HEK293 (cell line): Measurements from ENCODE around the gene USP21.

ENCODE experiments used
- CTCF ChIA-PET: fragments of 350-600 bp; formaldehyde crosslinking; extraction: SDS; loops from one replicate; lab custom pipeline; 2021; ENCODE audit warnings: antibody characterized with exemption; lab: Yijun Ruan, JAX
- POLR2A ChIA-PET: fragments of 300-600 bp; formaldehyde crosslinking; extraction: SDS; loops from one replicate; lab custom pipeline; 2020; ENCODE audit warnings: antibody characterized with exemption, inconsistent platforms; lab: Yijun Ruan, JAX
- H3K27ac ChIP-seq: fragments of 200-500 bp; sonication (Bioruptor generic); 2 replicates; pipeline ENCODE4 v1.5.1; 2014; ENCODE audit warnings: low read depth, low read length, control low read depth, inconsistent platforms; ENCODE audit errors: extremely low read depth
- H3K36me3 ChIP-seq, 2 experiments: fragments of 200-500 bp in 1 of 2; sonication (Bioruptor generic) in 1 of 2; 1 replicate in 1 of 2; 2 replicates in 1 of 2; pipeline ENCODE4 v1.5.1; 2014 to 2017; ENCODE audit warnings: inconsistent platforms in 2 of 2, low read length in 2 of 2; ENCODE audit not compliant: control insufficient read depth in 2 of 2, insufficient read depth in 1 of 2
- H3K4me1 ChIP-seq: fragments of 200-500 bp; sonication (Bioruptor generic); 2 replicates; pipeline ENCODE4 v1.5.1; 2014; ENCODE audit warnings: mild to moderate bottlenecking, low read length, inconsistent platforms; ENCODE audit not compliant: control insufficient read depth, insufficient read depth
- H3K4me3 ChIP-seq: 2 replicates; pipeline ENCODE4 v1.5.1; 2011; ENCODE audit warnings: low read depth, mild to moderate bottlenecking, control low read depth, low read length, moderate library complexity
- H3K9me3 ChIP-seq: fragments of 200-500 bp; sonication (Bioruptor generic); 2 replicates; pipeline ENCODE4 v1.5.1; 2014; ENCODE audit warnings: low read depth, low read length, inconsistent platforms; ENCODE audit not compliant: control insufficient read depth, insufficient read depth
- PRDM2 ChIP-seq: fragments of 450-650 bp; formaldehyde crosslinking; IDR thresholded peaks from 2 replicates; pipeline ENCODE4 v1.5.1; 2016; ENCODE audit warnings: missing biosample characterization, missing genetic modification characterization, borderline replicate concordance
- RBAK ChIP-seq: fragments of 450-650 bp; formaldehyde crosslinking; IDR thresholded peaks from 2 replicates; pipeline ENCODE4 v1.5.1; 2016; ENCODE audit warnings: missing biosample characterization, missing genetic modification characterization
- SP7 ChIP-seq: fragments of 450-650 bp; formaldehyde crosslinking; IDR thresholded peaks from 2 replicates; pipeline ENCODE4 v1.5.1; 2016; ENCODE audit warnings: missing biosample characterization, missing genetic modification characterization
- ZBTB21 ChIP-seq: fragments of 450-650 bp; formaldehyde crosslinking; IDR thresholded peaks from 2 replicates; pipeline ENCODE4 v1.5.1; 2017; ENCODE audit warnings: missing biosample characterization, missing genetic modification characterization
- ZNF138 ChIP-seq: fragments of 450-650 bp; formaldehyde crosslinking; IDR thresholded peaks from 2 replicates; pipeline ENCODE4 v1.5.1; 2016; ENCODE audit warnings: missing biosample characterization, missing genetic modification characterization, borderline replicate concordance
- ZNF221 ChIP-seq: fragments of 450-650 bp; formaldehyde crosslinking; IDR thresholded peaks from 2 replicates; pipeline ENCODE4 v1.5.1; 2017; ENCODE audit warnings: missing biosample characterization, missing genetic modification characterization, borderline replicate concordance
- ZNF24 ChIP-seq: fragments of 450-650 bp; formaldehyde crosslinking; IDR thresholded peaks from 2 replicates; pipeline ENCODE4 v1.5.1; 2016; ENCODE audit warnings: missing biosample characterization, missing genetic modification characterization
- ZNF292 ChIP-seq: fragments of 450-650 bp; formaldehyde crosslinking; IDR thresholded peaks from 2 replicates; pipeline ENCODE4 v1.5.1; 2016; ENCODE audit warnings: low read depth, missing biosample characterization, missing genetic modification characterization, borderline replicate concordance
- ZNF311 ChIP-seq: fragments of 450-650 bp; formaldehyde crosslinking; IDR thresholded peaks from 2 replicates; pipeline ENCODE4 v1.5.1; 2017; ENCODE audit warnings: missing biosample characterization, missing genetic modification characterization, borderline replicate concordance
- ZNF391 ChIP-seq: fragments of 450-650 bp; formaldehyde crosslinking; IDR thresholded peaks from 2 replicates; pipeline ENCODE4 v1.5.1; 2016; ENCODE audit warnings: low read depth, missing biosample characterization, missing genetic modification characterization, borderline replicate concordance
- ZNF513 ChIP-seq: fragments of 450-650 bp; IDR thresholded peaks from 2 replicates; pipeline ENCODE4 v1.5.1; 2018; ENCODE audit warnings: missing biosample characterization, missing genetic modification characterization
- ZNF561 ChIP-seq: fragments of 450-650 bp; IDR thresholded peaks from 2 replicates; pipeline ENCODE4 v1.5.1; 2018; ENCODE audit warnings: missing biosample characterization, missing genetic modification characterization, borderline replicate concordance
- ZNF580 ChIP-seq: fragments of 450-650 bp; formaldehyde crosslinking; IDR thresholded peaks from 2 replicates; pipeline ENCODE4 v1.5.1; 2016; ENCODE audit warnings: missing biosample characterization, missing genetic modification characterization

The USP21 gene

DNA sequence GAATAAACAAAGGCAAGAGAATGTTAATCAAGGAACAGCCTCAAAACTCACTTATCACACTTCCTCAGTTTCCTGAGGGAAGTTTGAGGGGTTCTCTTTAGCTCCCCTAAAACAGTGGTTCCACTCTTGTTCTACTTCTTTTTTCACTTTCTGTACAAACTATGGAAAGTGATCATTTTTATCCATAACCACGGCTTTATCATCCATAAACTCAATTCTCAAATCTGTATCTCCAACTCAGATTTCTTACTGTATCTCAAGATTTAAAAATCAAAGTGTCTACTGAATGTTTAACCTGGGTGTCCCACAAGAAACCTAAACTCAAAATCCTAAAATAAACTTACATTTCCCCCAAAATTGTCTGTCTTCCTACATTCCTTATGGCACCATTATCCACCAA, 45.4 kb upstream of the USP21 start (continued):
- TF ChIP-seq ZNF580 (tag by site-specific recombination) (no peak), ZNF24 (no peak), SP7 (no peak), RBAK (tag by site-specific recombination) (no peak), ZNF138 (no peak), ZNF221 (tag by site-specific recombination) (no peak), ZNF391 (no peak), ZNF513 (tag by site-specific recombination) (no peak)
- TF ChIP-seq, all 188 proteins: peak for 0

- H3K4me1 ChIP-seq = peaks cover 9% of the 10 kb centered on the region
Observed at GRCh38 chr1:161114556-161114955, 44.7 kb upstream of the USP21 start.

More at GRCh38 chr1:161114556-161114955, 44.7 kb upstream of the USP21 start:
- H3K27ac ChIP-seq = no peak overlapping the region
- H3K36me3 ChIP-seq = peaks cover 0 to 16% of the 10 kb centered on the region in 2 experiments; a peak in 2 of 3 replicates
- TF ChIP-seq ZBTB21 (tag by site-specific recombination) (no peak), PRDM2 (tag by site-specific recombination) (no peak), ZNF292 (tag by site-specific recombination) (no peak), ZNF311 (tag by site-specific recombination) (no peak), ZNF561 (no peak), SP7 (no peak)
- H3K9me3 ChIP-seq = no peaks in the 10 kb centered on the region
- POLR2A ChIA-PET = interaction anchor here (0.7 to 1.5 kb wide), 2 partner anchors 10 to 21 kb away, joined by 3 read pairs; no protein-coding TSS in a partner anchor
- no peak overlapping the region for H3K4me3 ChIP-seq
- CTCF ChIA-PET = interaction anchor here (1.2 kb wide), 1 partner anchor 22 kb away, joined by 3 read pairs; no protein-coding TSS in a partner anchor
